HepG2 (cell line): ENCODE data around the gene CAV3. TPM values are rescaled to one million over a fixed set of nuclear protein-coding genes. Genes with fewer than 3 reads are reported as not detected.

Experiments
- BORCS8-MEF2B ChIP-seq: sonication (generic); formaldehyde crosslinking; IDR thresholded peaks from 2 replicates; pipeline ENCODE4 v1.8.0; 2022; ENCODE audit warnings: mild to moderate bottlenecking, missing genetic modification reagents
- CBX5 ChIP-seq: sonication (generic); formaldehyde crosslinking; IDR thresholded peaks from 2 replicates; pipeline ENCODE4 v1.4.0; 2020; ENCODE audit warnings: missing genetic modification reagents, borderline replicate concordance
- FOXA3 ChIP-seq: IDR thresholded peaks from 2 replicates; pipeline ENCODE4 v1.6.1; 2016; ENCODE audit warnings: missing genetic modification reagents, missing compliant biosample characterization
- HDAC2 ChIP-seq: sonication (generic); formaldehyde crosslinking; IDR thresholded peaks from 2 replicates; pipeline ENCODE4 v1.4.0; 2020; ENCODE audit warnings: missing genetic modification reagents
- KMT2A ChIP-seq: sonication (generic); formaldehyde crosslinking; IDR thresholded peaks from 2 replicates; pipeline ENCODE4 v1.4.0; 2020; ENCODE audit warnings: missing genetic modification reagents
- LCORL ChIP-seq, 2 experiments: fragments of 450-650 bp in 1 of 2; sonication (generic) in 1 of 2; formaldehyde crosslinking in 1 of 2; IDR thresholded peaks; 2 replicates each; pipeline versions ENCODE4 v1.5.0 to v1.6.1; 2017 to 2020; ENCODE audit warnings: antibody characterized with exemption in 1 of 2, missing genetic modification reagents in 1 of 2
- MBNL3 ChIP-seq: fragments of 250-450 bp; sonication (Bioruptor Pico); conservative IDR thresholded peaks from 2 replicates; pipeline ENCODE4 v1.8.0; 2022; ENCODE audit warnings: mild to moderate bottlenecking, inconsistent platforms
- ZBTB1 ChIP-seq: sonication (generic); formaldehyde crosslinking; IDR thresholded peaks from 2 replicates; pipeline ENCODE4 v1.4.0; 2020; ENCODE audit warnings: missing genetic modification reagents, borderline replicate concordance
- ZFP41 ChIP-seq: sonication (generic); formaldehyde crosslinking; IDR thresholded peaks from 2 replicates; pipeline ENCODE4 v1.4.0; 2020; ENCODE audit warnings: mild to moderate bottlenecking, missing genetic modification reagents, borderline replicate concordance
- ZNF274 ChIP-seq: sonication (generic); formaldehyde crosslinking; IDR thresholded peaks from 2 replicates; pipeline ENCODE4 v1.5.1; 2020; ENCODE audit warnings: mild to moderate bottlenecking, missing genetic modification reagents
- ZNF737 ChIP-seq: sonication (generic); formaldehyde crosslinking; IDR thresholded peaks from 2 replicates; pipeline ENCODE4 v1.5.0; 2020; ENCODE audit warnings: missing genetic modification reagents, mild to moderate bottlenecking, borderline replicate concordance
- ZNF766 ChIP-seq: sonication (generic); formaldehyde crosslinking; IDR thresholded peaks from 2 replicates; pipeline ENCODE4 v1.5.0; 2020; ENCODE audit warnings: missing genetic modification reagents, borderline replicate concordance
- ZNF776 ChIP-seq: sonication (generic); formaldehyde crosslinking; IDR thresholded peaks from 2 replicates; pipeline ENCODE4 v1.4.0; 2020; ENCODE audit warnings: mild to moderate bottlenecking, missing genetic modification reagents
- ZSCAN20 ChIP-seq: sonication (generic); formaldehyde crosslinking; IDR thresholded peaks from 2 replicates; pipeline ENCODE4 v1.4.0; 2020; ENCODE audit warnings: missing genetic modification reagents, mild to moderate bottlenecking, borderline replicate concordance
- polyA plus RNA-seq, 8 experiments: library from polyadenylated mRNA; depleted of rRNA in 3 of 8; stranded (reverse) in 7 of 8; unstranded in 1 of 8; fragments of >200 nt; fragmentation: Illumina TruSeq in 4 of 8; extraction: Trizol in 4 of 8; gene quantifications; 2 replicates each; pipeline versions ENCODE4 v1.2.1 to v1.2.3, GENCODE V29; 2011 to 2016; ENCODE audit warnings: low read depth in 4 of 8, missing spikeins in 1 of 8, mixed read lengths in 1 of 8; ENCODE audit not compliant: insufficient read depth in 1 of 8
- total RNA-seq, 5 experiments: library from RNA; depleted of rRNA; stranded (reverse); fragments of >200 nt; fragmentation: Illumina TruSeq; extraction: Trizol; gene quantifications; 2 replicates each; pipeline ENCODE4 v1.2.3, GENCODE V29; 2016; ENCODE audit warnings: low read depth in 1 of 5
- TF ChIP-seq, protein P1 (sequence below): IDR thresholded peaks from 2 replicates; pipeline ENCODE4 v1.6.1; 2016; ENCODE audit warnings: missing genetic modification reagents, missing compliant biosample characterization
- TF ChIP-seq, protein P2 (sequence below), 2 experiments: fragments of 450-650 bp in 1 of 2; sonication (generic) in 1 of 2; formaldehyde crosslinking; IDR thresholded peaks; 2 replicates each; pipeline versions ENCODE4 v1.5.0 to v1.8.0; 2020 to 2022; ENCODE audit warnings: mild to moderate bottlenecking in 1 of 2, missing genetic modification reagents in 1 of 2
- TF ChIP-seq, protein P3 (sequence below): sonication (generic); formaldehyde crosslinking; IDR thresholded peaks from 2 replicates; pipeline ENCODE4 v1.9.0; 2021; ENCODE audit warnings: missing genetic modification reagents, borderline replicate concordance
- TF ChIP-seq, protein P4 (sequence below), 2 experiments: sonication (generic) in 1 of 2; formaldehyde crosslinking in 1 of 2; IDR thresholded peaks; 2 replicates each; pipeline versions ENCODE4 v1.4.0 to v1.6.1; 2016 to 2020; ENCODE audit warnings: borderline replicate concordance in 1 of 2, low read depth in 1 of 2, mild to moderate bottlenecking in 1 of 2, missing genetic modification reagents in 1 of 2
- TF ChIP-seq, protein P5 (sequence below): sonication (generic); formaldehyde crosslinking; IDR thresholded peaks from 2 replicates; pipeline ENCODE4 v1.8.1; 2023; ENCODE audit warnings: mild to moderate bottlenecking, missing genetic modification reagents, borderline replicate concordance

The CAV3 gene
- total and polyA plus RNA-seq, 2 of the 13 experiments (the other 11 are each of a cell fraction or from before 2014, with no cell fraction given) = not detected

DNA sequence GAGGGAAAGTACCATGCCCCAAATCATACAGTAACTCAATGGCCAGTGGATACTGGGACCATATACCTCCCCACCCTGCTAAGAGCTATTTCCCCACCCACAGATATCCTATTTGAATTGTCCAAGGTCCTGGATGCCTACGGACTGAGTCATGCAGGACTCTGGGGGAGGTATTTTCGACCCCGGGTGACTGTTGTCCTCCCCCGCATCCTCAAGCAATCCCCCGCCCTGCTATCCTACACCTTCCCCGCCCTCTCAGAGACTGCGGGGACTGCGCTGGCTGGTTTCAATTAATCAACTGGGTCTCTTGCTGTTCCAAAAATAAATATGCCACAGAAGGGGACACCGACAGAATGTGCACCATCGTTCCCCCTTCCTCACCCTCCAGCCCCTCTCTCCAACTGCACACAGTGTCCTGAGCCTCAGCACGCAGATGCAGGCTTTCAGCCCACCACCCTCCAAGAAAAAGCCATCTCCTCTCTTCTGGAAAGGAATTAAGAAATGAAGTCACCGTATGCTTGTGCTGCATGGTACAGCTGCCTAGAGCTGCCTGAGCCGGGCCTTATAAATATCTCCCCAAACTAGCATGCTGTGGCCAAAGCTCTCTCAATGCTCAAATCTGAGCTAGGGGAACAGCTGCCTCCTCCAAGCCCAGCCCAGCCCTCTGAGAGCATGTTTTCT lies 8.1 kb downstream of the CAV3 start (continued):
- no peak for TF ChIP-seq ZSCAN20 (CRISPR knock-in tag)
- TF ChIP-seq, protein P1, sequence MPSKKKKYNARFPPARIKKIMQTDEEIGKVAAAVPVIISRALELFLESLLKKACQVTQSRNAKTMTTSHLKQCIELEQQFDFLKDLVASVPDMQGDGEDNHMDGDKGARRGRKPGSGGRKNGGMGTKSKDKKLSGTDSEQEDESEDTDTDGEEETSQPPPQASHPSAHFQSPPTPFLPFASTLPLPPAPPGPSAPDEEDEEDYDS (CRISPR knock-in tag) = no peak
- TF ChIP-seq ZNF776 (CRISPR knock-in tag) = no peak
- no peak for TF ChIP-seq BORCS8-MEF2B
- TF ChIP-seq HDAC2 (CRISPR knock-in tag) = no peak
- no peak for TF ChIP-seq MBNL3 (CRISPR knock-in tag)
- TF ChIP-seq ZNF766 = no peak
- TF ChIP-seq ZBTB1 (CRISPR knock-in tag) = no peak
- no peak for TF ChIP-seq KMT2A
- TF ChIP-seq CBX5 (CRISPR knock-in tag) = no peak
- TF ChIP-seq LCORL (IDR thresholded peaks at IDR 0.05) = no peak
- TF ChIP-seq LCORL (CRISPR knock-in tag; IDR thresholded peaks at IDR 0.05) = peak; percentile 83
- TF ChIP-seq ZNF737 (CRISPR knock-in tag) = no peak
- TF ChIP-seq, protein P2, sequence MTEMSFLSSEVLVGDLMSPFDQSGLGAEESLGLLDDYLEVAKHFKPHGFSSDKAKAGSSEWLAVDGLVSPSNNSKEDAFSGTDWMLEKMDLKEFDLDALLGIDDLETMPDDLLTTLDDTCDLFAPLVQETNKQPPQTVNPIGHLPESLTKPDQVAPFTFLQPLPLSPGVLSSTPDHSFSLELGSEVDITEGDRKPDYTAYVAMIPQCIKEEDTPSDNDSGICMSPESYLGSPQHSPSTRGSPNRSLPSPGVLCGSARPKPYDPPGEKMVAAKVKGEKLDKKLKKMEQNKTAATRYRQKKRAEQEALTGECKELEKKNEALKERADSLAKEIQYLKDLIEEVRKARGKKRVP (CRISPR knock-in tag; IDR thresholded peaks at IDR 0.05) = no peak
- TF ChIP-seq ZNF274 (CRISPR knock-in tag) = no peak
- TF ChIP-seq, protein P3, sequence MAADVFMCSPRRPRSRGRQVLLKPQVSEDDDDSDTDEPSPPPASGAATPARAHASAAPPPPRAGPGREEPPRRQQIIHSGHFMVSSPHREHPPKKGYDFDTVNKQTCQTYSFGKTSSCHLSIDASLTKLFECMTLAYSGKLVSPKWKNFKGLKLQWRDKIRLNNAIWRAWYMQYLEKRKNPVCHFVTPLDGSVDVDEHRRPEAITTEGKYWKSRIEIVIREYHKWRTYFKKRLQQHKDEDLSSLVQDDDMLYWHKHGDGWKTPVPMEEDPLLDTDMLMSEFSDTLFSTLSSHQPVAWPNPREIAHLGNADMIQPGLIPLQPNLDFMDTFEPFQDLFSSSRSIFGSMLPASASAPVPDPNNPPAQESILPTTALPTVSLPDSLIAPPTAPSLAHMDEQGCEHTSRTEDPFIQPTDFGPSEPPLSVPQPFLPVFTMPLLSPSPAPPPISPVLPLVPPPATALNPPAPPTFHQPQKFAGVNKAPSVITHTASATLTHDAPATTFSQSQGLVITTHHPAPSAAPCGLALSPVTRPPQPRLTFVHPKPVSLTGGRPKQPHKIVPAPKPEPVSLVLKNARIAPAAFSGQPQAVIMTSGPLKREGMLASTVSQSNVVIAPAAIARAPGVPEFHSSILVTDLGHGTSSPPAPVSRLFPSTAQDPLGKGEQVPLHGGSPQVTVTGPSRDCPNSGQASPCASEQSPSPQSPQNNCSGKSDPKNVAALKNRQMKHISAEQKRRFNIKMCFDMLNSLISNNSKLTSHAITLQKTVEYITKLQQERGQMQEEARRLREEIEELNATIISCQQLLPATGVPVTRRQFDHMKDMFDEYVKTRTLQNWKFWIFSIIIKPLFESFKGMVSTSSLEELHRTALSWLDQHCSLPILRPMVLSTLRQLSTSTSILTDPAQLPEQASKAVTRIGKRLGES (CRISPR knock-in tag) = no peak
- TF ChIP-seq, protein P4, sequence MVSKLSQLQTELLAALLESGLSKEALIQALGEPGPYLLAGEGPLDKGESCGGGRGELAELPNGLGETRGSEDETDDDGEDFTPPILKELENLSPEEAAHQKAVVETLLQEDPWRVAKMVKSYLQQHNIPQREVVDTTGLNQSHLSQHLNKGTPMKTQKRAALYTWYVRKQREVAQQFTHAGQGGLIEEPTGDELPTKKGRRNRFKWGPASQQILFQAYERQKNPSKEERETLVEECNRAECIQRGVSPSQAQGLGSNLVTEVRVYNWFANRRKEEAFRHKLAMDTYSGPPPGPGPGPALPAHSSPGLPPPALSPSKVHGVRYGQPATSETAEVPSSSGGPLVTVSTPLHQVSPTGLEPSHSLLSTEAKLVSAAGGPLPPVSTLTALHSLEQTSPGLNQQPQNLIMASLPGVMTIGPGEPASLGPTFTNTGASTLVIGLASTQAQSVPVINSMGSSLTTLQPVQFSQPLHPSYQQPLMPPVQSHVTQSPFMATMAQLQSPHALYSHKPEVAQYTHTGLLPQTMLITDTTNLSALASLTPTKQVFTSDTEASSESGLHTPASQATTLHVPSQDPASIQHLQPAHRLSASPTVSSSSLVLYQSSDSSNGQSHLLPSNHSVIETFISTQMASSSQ (IDR thresholded peaks at IDR 0.05; ENCODE audit: low read depth) = no peak
- TF ChIP-seq, protein P4 (CRISPR knock-in tag; IDR thresholded peaks at IDR 0.05; ENCODE audit: borderline replicate concordance) = no peak
- peak; percentile 28; the same call in 1 of the 2 replicates for TF ChIP-seq FOXA3
- TF ChIP-seq ZFP41 = no peak
- TF ChIP-seq, protein P5, sequence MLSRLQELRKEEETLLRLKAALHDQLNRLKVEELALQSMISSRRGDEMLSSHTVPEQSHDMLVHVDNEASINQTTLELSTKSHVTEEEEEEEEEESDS = no peak
